T-helper 1 cell treated with Interleukin-12 subunit alpha and Interleukin-12 subunit beta and Interleukin-4 antibody, amounts not matched to agents 30 ng/mL and 1 ng/mL, for 36 hours (primary cell): Measurements from ENCODE around the gene DCBLD2. TPM values are rescaled to one million over a fixed set of nuclear protein-coding genes. Genes with fewer than 3 reads are reported as not detected.

Experiments used
- total RNA-seq: library from RNA; stranded (reverse); gene quantifications from 2 replicates; pipeline ENCODE4 v1.2.3, GENCODE V29; 2022

DCBLD2 gene
- total RNA-seq, 1 donor from 2014 or later, result 0.93 TPM

Other genes with a start within 250 kb of the DCBLD2 start
- 0.29 TPM in 1 of 2 replicates, not detected in the other for gene ST3GAL6, start 138.4 kb downstream of the DCBLD2 start, total RNA-seq